Parathyroid adenoma (tissue), 2 donors: ENCODE measurements around the gene C11orf98.

Experiments
- H2AFZ ChIP-seq: fragments of 300-600 bp; sonication (generic); one replicate; pipeline ENCODE4 v1.7.0; 2017; ENCODE audit warnings: antibody characterized with exemption, mild to moderate bottlenecking
- H3K27ac ChIP-seq: fragments of 300-600 bp; sonication (generic); one replicate; pipeline ENCODE4 v1.7.0; 2017
- H3K27me3 ChIP-seq: fragments of 300-600 bp; sonication (generic); one replicate; pipeline ENCODE4 v1.7.0; 2017; ENCODE audit warnings: low read length; ENCODE audit not compliant: control insufficient read depth, insufficient read depth
- H3K36me3 ChIP-seq: fragments of 300-600 bp; sonication (generic); one replicate; pipeline ENCODE4 v1.7.0; 2017; ENCODE audit warnings: low read length; ENCODE audit not compliant: control insufficient read depth, insufficient read depth
- H3K4me1 ChIP-seq: fragments of 300-600 bp; sonication (generic); one replicate; pipeline ENCODE4 v1.7.0; 2017; ENCODE audit warnings: control low read depth
- H3K4me2 ChIP-seq: fragments of 300-600 bp; sonication (generic); one replicate; pipeline ENCODE4 v1.7.0; 2017; ENCODE audit warnings: low read length
- H3K4me3 ChIP-seq: fragments of 300-600 bp; sonication (generic); one replicate; pipeline ENCODE4 v1.7.0; 2017; ENCODE audit warnings: low read depth, low read length
- H3K79me2 ChIP-seq: fragments of 300-600 bp; sonication (generic); one replicate; pipeline ENCODE4 v1.7.0; 2017; ENCODE audit warnings: control low read depth
- H3K9ac ChIP-seq: fragments of 300-600 bp; sonication (generic); one replicate; pipeline ENCODE4 v1.7.0; 2017; ENCODE audit warnings: mild to moderate bottlenecking
- H3K9me3 ChIP-seq: fragments of 300-600 bp; sonication (generic); one replicate; pipeline ENCODE4 v1.7.0; 2017; ENCODE audit warnings: low read length; ENCODE audit not compliant: control insufficient read depth
- CTCF ChIP-seq: fragments of 300-600 bp; sonication (generic); IDR thresholded peaks from one replicate; pipeline ENCODE4 v1.7.0; 2017; ENCODE audit warnings: antibody characterized with exemption, mild to moderate bottlenecking
- donor health status: primary hyperparathyroidism.

Gene C11orf98

GRCh38 chr11:62645946-62646824 is 18.8 kb downstream of the C11orf98 start, which contains the start of gene GANAB:
TSS of gene GANAB (minus strand) at chr11:62646613. CDS start at chr11:62646599, 14 bp downstream.
- Histone ChIP-seq H3K4me1 (peaks cover 3% of the 10 kb centered on the region), H3K36me3 (no peaks in the 10 kb centered on the region), H3K4me3 (peak within 1 kb of the TSS; percentile 76), H3K9me3 (no peaks in the 10 kb centered on the region), H3K4me2 (peak within 1 kb of the TSS; percentile 86), H3K27me3 (no peaks in the 10 kb centered on the region), H3K27ac (peak within 1 kb of the TSS; percentile 87), H3K9ac (peak within 1 kb of the TSS; percentile 35), H2AFZ (peak within 1 kb of the TSS; percentile 60), H3K79me2 (peaks cover 10% of the 10 kb centered on the region)
- no peak for TF ChIP-seq CTCF

GRCh38 chr11:62645671-62645945 is 19.4 kb downstream of the C11orf98 start:
- peak overlapping the region; percentile 87 for H3K27ac ChIP-seq
- no peaks in the 10 kb centered on the region for H3K27me3 ChIP-seq
- no peaks in the 10 kb centered on the region for H3K36me3 ChIP-seq
- H3K79me2 ChIP-seq: peaks cover 10% of the 10 kb centered on the region
- TF ChIP-seq CTCF: no peak
- H3K4me2 ChIP-seq: peak overlapping the region; percentile 86
- H3K9me3 ChIP-seq: no peaks in the 10 kb centered on the region
- peak overlapping the region; percentile 60 for H2AFZ ChIP-seq
- H3K9ac ChIP-seq: no peak overlapping the region
- peaks cover 3% of the 10 kb centered on the region for H3K4me1 ChIP-seq
- peak overlapping the region; percentile 76 for H3K4me3 ChIP-seq

DNA sequence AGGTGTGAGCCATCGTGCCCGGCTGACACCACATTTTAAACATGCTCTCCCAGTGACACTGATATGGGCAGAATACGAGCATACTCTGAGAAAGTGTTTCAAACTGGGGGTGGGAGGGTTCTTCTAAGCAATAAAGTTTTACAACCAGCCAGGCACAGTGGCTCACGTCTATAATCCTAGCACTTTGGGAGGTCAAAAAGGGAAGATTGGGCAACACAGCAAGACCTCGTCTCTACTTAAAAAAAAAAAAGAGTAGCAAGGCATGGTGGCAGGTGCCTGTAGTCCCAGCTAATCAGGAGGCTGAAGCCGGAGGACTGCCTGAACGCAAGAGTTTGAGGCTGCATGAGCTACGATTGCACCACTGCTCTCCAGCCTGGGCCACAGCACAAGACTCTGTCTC is 20.8 kb downstream of the C11orf98 start:
- no peaks in the 10 kb centered on the region for H3K36me3 ChIP-seq
- no peak overlapping the region for H3K27ac ChIP-seq
- no peaks in the 10 kb centered on the region for H3K9me3 ChIP-seq
- H3K9ac ChIP-seq: no peak overlapping the region
- no peaks in the 10 kb centered on the region for H3K27me3 ChIP-seq
- H3K4me3 ChIP-seq: no peak overlapping the region
- H3K79me2 ChIP-seq: peaks cover 10% of the 10 kb centered on the region
- TF ChIP-seq CTCF: no peak
- H2AFZ ChIP-seq: no peak overlapping the region
- H3K4me2 ChIP-seq: no peak overlapping the region
- peaks cover 3% of the 10 kb centered on the region for H3K4me1 ChIP-seq

DNA sequence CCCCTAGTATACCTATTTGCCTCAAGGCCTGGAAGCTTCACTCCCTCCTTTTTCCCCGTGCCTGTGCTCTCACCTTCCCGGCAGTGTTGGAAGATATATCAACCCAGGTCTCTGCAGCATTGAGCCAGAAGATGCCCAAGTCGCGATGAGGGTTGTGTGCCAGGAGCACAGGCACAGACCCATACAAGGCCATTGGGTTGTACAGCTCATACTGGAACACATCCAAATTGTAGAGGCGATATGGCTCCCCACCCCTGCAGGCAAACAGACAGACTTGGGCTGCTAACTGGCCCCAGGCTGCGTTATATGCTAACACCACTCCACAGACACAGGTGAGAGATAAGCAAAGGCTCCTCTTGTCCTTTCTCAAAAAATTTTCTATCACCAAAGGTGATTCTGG is 32.5 kb downstream of the C11orf98 start:
- Histone ChIP-seq H3K36me3 (no peaks in the 10 kb centered on the region), H3K4me3 (no peak overlapping the region), H3K27me3 (no peaks in the 10 kb centered on the region), H3K4me2 (no peak overlapping the region), H3K79me2 (peaks cover 12% of the 10 kb centered on the region), H3K4me1 (no peaks in the 10 kb centered on the region), H3K9me3 (no peaks in the 10 kb centered on the region), H3K9ac (no peak overlapping the region), H3K27ac (no peak overlapping the region), H2AFZ (no peak overlapping the region)
- TF ChIP-seq CTCF: no peak

DNA sequence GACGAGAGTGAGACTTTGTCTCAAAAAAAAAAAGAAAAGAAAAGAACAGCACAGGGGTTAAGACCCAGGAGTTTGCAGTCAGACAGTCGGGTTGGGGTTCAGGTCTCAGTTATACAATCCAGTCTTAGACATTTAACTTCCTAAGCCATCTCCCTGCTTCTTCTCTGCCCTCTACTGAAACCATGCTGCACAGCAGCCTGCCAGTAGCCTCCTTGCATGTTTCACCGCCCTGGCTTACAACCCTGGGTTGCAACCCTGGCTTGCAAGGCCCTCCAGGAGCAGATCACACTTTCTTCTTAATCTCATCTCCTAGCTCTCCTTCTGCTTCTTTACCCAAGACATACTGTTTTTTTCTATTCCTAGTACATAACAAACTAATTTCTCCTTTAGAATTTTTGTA is 37.3 kb downstream of the C11orf98 start:
- Histone ChIP-seq H3K9ac (no peak overlapping the region), H3K27ac (no peak overlapping the region), H3K4me1 (no peaks in the 10 kb centered on the region), H3K27me3 (no peaks in the 10 kb centered on the region), H2AFZ (no peak overlapping the region), H3K9me3 (no peaks in the 10 kb centered on the region), H3K36me3 (no peaks in the 10 kb centered on the region), H3K4me2 (no peak overlapping the region), H3K4me3 (no peak overlapping the region), H3K79me2 (no peaks in the 10 kb centered on the region)
- no peak for TF ChIP-seq CTCF
